Adrenal gland (tissue), 12 donors: Measurements from ENCODE around the gene MAP2. TPM values are rescaled to one million over a fixed set of nuclear protein-coding genes. Genes with fewer than 3 reads are reported as not detected.
A peak's percentile ranks its signal among the peaks of the same experiment; 100 is the strongest.

ENCODE experiments used
- DNase-seq, 7 donors: peaks; one replicate each; pipeline ENCODE4 v3.0.0-alpha.2; 2019 to 2020
- H3K27ac ChIP-seq, 5 donors: fragments of 200-600 bp; sonication (generic) in 4 of 5; 1 replicate in 3 of 5; 2 replicates in 2 of 5; pipeline versions ENCODE4 v1.5.1 to v1.8.0; 2016 to 2020; ENCODE audit warnings: mild to moderate bottlenecking in 1 of 5
- H3K27me3 ChIP-seq: fragments of 200-600 bp; 2 replicates; pipeline ENCODE4 v1.8.0; 2021
- H3K36me3 ChIP-seq, 2 donors: fragments of 200-600 bp; replicated peaks in 1 of 2; 1 replicate in 1 of 2; 2 replicates in 1 of 2; pipeline versions ENCODE4 v1.5.1 to v1.8.0; 2018 to 2022
- H3K4me1 ChIP-seq, 2 donors: fragments of 200-600 bp; replicated peaks in 1 of 2; 1 replicate in 1 of 2; 2 replicates in 1 of 2; pipeline versions ENCODE4 v1.5.1 to v1.8.0; 2018 to 2021
- H3K4me3 ChIP-seq, 4 donors: fragments of 200-600 bp; sonication (generic) in 3 of 4; one replicate each; pipeline ENCODE4 v1.5.1; 2016 to 2018
- H3K9me3 ChIP-seq, 3 donors: fragments of 200-600 bp; sonication (generic) in 1 of 3; replicated peaks in 1 of 3; 1 replicate in 2 of 3; 2 replicates in 1 of 3; pipeline versions ENCODE4 v1.5.1 to v1.8.0; 2016 to 2021
- POLR2A ChIP-seq, 2 donors: fragments of 450-650 bp; IDR thresholded peaks; one replicate each; pipeline ENCODE4 v1.6.1; 2017; ENCODE audit warnings: antibody characterized with exemption in 2 of 2, mild to moderate bottlenecking in 2 of 2, moderate library complexity in 1 of 2
- WGBS, 4 donors: extraction: QIAGEN DNeasy Blood & Tissue Kit in 2 of 4; methylation state at CpG; one replicate each; pipeline versions ENCODE4 v1.1.5 to v1.1.7; 2013 to 2017; 5-methylcytosine and 5-hydroxymethylcytosine counted together
- intact Hi-C, 2 donors: fragments of 100-400 bp; cut with DNase I; formaldehyde crosslinking; loops; one replicate each; pipeline versions ENCODE4 v1.14.1 to v1.15.0; 2022 to 2023
- polyA plus RNA-seq, 3 donors: library from polyadenylated mRNA; stranded (reverse); fragments of 200-250 nt in 2 of 3; fragments of 350-450 nt in 1 of 3; fragmentation: Illumina TruSeq in 1 of 3; extraction: RNeasy Lipid Tissue Mini Kit (QIAGEN cat#74804) in 1 of 3; gene quantifications; one replicate each; pipeline ENCODE4 v1.2.3, GENCODE V29; 2013 to 2014
- total RNA-seq, 9 donors: library from RNA; depleted of rRNA in 4 of 9; stranded (reverse); fragments of >200 nt in 4 of 9; fragments of 120-200 nt in 1 of 9; fragmentation: NEBNext Ultra II Directional in 1 of 9; extraction: Animal tissue kit (Norgen Biotek cat#: 25700) in 1 of 9; gene quantifications; one replicate each; pipeline versions ENCODE4 v1.1.0 to v1.2.4, GENCODE V29; 2013 to 2023
- TF ChIP-seq, protein P1 (sequence below), 6 experiments: fragments of 450-650 bp in 4 of 6; fragments of 200-600 bp in 2 of 6; sonication (generic) in 1 of 6; IDR thresholded peaks; 1 replicate in 5 of 6; 2 replicates in 1 of 6; pipeline versions ENCODE4 v1.5.1 to v1.8.0; 2016 to 2021; ENCODE audit warnings: antibody characterized with exemption in 6 of 6, mild to moderate bottlenecking in 2 of 6, moderate library complexity in 1 of 6
- donor health status: healthy with polysubstance abuse.
- donor health status: Bipolar disorder and iron deficiency.
- donor health status: DM: yes; HTN: yes; CAD: no.
- donor health status: DM: no; HTN: no; CAD: no.
- donor health status: DM: no; HTN: no; CAD: no.
- donor health status: DM: yes; HTN: yes; CAD: no.

The MAP2 gene
- total and polyA plus RNA-seq, 12 donors: 2.2 to 25.5 (median 6.0) TPM

DNA sequence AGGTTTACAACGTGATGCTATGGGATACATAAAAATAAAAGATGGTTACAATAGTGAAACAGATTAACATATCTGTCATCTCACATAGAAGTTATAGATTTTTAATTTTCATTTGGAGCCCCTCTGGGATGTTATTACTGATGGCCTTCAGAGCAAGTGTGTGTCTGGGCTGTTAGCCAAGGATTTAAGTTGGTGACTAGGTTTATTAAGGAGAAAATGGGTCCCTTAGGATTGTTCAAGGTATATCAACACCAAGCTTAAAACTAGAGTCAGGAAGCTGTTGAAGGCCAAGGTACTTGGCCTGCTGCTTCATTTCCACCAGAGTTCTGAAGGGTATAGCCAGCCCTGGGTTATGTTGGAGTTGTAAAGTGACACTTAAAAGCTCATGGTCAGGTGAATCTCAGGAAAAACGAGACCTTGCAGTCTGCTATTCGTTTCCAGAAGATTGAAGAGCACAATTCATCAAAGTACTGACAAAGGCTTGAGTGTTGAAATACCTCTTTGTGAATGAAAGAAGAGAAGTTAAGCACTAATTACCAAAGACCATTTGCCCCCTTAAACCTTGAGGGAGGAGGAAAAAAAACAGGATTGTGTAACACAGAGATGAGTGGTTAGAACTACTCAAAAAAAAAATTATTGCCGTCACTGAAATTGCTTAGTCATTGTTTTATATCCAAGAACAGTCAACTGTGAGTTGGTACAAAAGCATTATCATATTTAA, 48.4 kb downstream of the MAP2 start:
- no peak for DNase-seq
- WGBS, 4 donors: 31 to 40% (median 38%) methylated on average over 4 of the region's 4 CpGs
- intact Hi-C loops: no loop called here

DNA sequence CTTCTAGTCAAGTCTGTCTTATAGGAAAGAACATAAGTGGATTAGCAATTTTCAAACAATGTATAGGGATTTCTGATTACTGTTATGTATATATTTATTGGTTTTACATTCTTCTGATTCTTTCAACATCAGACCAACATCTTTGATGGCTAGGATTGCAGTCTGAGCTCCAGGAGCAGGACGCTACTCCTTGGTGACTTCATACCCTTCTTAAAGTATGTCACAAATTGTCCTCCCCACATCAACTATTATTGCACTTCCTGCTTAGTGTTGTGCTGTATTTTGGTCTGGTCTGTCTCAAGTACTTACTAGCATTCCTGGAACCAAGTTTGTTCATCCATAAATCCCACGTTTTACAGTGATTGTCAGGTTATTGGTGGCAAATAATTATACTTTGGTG, 49.0 kb downstream of the MAP2 start:
- TF ChIP-seq, protein P1, sequence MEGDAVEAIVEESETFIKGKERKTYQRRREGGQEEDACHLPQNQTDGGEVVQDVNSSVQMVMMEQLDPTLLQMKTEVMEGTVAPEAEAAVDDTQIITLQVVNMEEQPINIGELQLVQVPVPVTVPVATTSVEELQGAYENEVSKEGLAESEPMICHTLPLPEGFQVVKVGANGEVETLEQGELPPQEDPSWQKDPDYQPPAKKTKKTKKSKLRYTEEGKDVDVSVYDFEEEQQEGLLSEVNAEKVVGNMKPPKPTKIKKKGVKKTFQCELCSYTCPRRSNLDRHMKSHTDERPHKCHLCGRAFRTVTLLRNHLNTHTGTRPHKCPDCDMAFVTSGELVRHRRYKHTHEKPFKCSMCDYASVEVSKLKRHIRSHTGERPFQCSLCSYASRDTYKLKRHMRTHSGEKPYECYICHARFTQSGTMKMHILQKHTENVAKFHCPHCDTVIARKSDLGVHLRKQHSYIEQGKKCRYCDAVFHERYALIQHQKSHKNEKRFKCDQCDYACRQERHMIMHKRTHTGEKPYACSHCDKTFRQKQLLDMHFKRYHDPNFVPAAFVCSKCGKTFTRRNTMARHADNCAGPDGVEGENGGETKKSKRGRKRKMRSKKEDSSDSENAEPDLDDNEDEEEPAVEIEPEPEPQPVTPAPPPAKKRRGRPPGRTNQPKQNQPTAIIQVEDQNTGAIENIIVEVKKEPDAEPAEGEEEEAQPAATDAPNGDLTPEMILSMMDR (IDR thresholded peaks at IDR 0.05): no peak
- no peak for TF ChIP-seq POLR2A (IDR thresholded peaks at IDR 0.05)
- Histone ChIP-seq H3K9me3 (peaks cover 0 to 9% (median 0%) of the 10 kb centered on the region in 3 donors), H3K36me3 (no peaks in the 10 kb centered on the region), H3K27me3 (no peaks in the 10 kb centered on the region), H3K4me3 (no peak overlapping the region), H3K27ac (peak overlapping the region in 1 of 5 donors; percentile 13), H3K4me1 (peaks cover 12 to 33% of the 10 kb centered on the region in 2 donors)
- DNase-seq: no peak
- 63 to 74% (median 70%) methylated on average over 2 of the region's 2 CpGs for WGBS, 4 donors
- intact Hi-C loops: no loop called here

More for the DNA sequence above, 48.4 kb downstream of the MAP2 start:
- Histone ChIP-seq H3K36me3 (no peaks in the 10 kb centered on the region), H3K27ac (no peak overlapping the region), H3K27me3 (no peaks in the 10 kb centered on the region), H3K4me3 (no peak overlapping the region), H3K9me3 (peaks cover 0 to 9% (median 0%) of the 10 kb centered on the region in 3 donors), H3K4me1 (peaks cover 12 to 33% of the 10 kb centered on the region in 2 donors)
- TF ChIP-seq, protein P1 (IDR thresholded peaks at IDR 0.05): no peak

DNA sequence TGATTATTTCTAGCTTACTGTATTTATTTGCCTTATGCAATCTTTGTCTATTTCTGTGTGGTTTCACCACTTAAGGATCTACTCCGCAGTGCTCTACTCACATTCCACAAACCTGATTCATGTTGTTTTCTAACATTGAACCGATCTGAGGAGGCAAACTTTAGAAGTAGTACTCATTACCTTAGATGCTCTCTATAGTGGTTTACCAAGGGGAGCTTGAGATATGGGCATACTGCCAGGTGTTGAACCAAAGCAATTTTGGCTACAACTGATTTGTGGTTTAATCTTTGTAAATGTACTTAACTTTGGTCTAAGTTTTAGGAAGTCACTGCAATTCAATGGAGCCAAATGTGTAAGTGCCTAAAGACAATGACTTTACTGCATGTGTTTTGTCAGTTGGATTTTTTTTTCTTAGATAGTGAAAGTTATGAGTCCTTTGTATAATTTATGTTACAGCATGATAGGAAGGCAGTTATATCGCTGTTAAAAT, 50.1 kb downstream of the MAP2 start:
- intact Hi-C loops: no loop called here
- Histone ChIP-seq H3K9me3 (peaks cover 0 to 9% (median 0%) of the 10 kb centered on the region in 3 donors), H3K4me3 (no peak overlapping the region), H3K4me1 (peaks cover 12 to 33% of the 10 kb centered on the region in 2 donors), H3K27me3 (no peaks in the 10 kb centered on the region), H3K27ac (no peak overlapping the region), H3K36me3 (no peaks in the 10 kb centered on the region)
- 30 to 40% (median 34%) methylated on average over 3 of the region's 3 CpGs for WGBS, 4 donors
- DNase-seq: no peak
- no peak for TF ChIP-seq POLR2A (IDR thresholded peaks at IDR 0.05)
- TF ChIP-seq, protein P1 (IDR thresholded peaks at IDR 0.05): no peak

DNA sequence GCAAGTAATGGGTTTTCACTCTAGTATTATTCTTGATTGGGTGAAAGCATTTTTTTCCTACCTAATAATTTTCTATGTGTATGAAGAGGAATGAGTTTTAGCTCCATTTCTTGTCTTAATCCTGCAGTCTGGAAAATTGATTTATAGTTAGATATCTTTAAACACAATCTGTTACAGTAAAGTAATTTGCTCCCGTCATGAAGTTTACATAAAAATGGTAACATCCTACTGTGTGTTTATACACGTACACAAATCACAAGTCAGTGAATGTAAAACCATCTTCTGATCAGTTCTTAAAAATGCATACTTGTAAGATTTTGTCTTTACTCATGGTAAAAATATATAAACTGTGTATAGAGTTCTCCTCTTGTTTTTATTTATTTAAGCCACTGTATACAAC, 51.1 kb downstream of the MAP2 start:
- H3K4me3 ChIP-seq: no peak overlapping the region
- H3K4me1 ChIP-seq: peaks cover 12 to 33% of the 10 kb centered on the region in 2 donors
- peaks cover 0 to 9% (median 0%) of the 10 kb centered on the region in 3 donors for H3K9me3 ChIP-seq
- no peaks in the 10 kb centered on the region for H3K27me3 ChIP-seq
- H3K36me3 ChIP-seq: no peaks in the 10 kb centered on the region
- TF ChIP-seq, protein P1 (IDR thresholded peaks at IDR 0.05): no peak
- TF ChIP-seq POLR2A (IDR thresholded peaks at IDR 0.05): no peak
- no peak overlapping the region for H3K27ac ChIP-seq
- intact Hi-C loops: no loop called here
- no peak for DNase-seq
- WGBS, 4 donors: 82 to 90% (median 88%) methylated on average over 2 of the region's 2 CpGs
